GM18870 (cell line): ENCODE results near the gene SETD4.
"Not testable (repeated sequence)": the region's sequence is repeated elsewhere in the genome, so short reads cannot be mapped to it uniquely, and the experiment has no call there.

Experiments used
- ATAC-seq: cut with Tn5 transposase; IDR thresholded peaks from one replicate; pipeline ENCODE4 v1.9.1; 2021; ENCODE audit warnings: moderate library complexity; ENCODE audit not compliant: unreplicated experiment

Gene SETD4, protein sequence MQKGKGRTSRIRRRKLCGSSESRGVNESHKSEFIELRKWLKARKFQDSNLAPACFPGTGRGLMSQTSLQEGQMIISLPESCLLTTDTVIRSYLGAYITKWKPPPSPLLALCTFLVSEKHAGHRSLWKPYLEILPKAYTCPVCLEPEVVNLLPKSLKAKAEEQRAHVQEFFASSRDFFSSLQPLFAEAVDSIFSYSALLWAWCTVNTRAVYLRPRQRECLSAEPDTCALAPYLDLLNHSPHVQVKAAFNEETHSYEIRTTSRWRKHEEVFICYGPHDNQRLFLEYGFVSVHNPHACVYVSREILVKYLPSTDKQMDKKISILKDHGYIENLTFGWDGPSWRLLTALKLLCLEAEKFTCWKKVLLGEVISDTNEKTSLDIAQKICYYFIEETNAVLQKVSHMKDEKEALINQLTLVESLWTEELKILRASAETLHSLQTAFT

DNA sequence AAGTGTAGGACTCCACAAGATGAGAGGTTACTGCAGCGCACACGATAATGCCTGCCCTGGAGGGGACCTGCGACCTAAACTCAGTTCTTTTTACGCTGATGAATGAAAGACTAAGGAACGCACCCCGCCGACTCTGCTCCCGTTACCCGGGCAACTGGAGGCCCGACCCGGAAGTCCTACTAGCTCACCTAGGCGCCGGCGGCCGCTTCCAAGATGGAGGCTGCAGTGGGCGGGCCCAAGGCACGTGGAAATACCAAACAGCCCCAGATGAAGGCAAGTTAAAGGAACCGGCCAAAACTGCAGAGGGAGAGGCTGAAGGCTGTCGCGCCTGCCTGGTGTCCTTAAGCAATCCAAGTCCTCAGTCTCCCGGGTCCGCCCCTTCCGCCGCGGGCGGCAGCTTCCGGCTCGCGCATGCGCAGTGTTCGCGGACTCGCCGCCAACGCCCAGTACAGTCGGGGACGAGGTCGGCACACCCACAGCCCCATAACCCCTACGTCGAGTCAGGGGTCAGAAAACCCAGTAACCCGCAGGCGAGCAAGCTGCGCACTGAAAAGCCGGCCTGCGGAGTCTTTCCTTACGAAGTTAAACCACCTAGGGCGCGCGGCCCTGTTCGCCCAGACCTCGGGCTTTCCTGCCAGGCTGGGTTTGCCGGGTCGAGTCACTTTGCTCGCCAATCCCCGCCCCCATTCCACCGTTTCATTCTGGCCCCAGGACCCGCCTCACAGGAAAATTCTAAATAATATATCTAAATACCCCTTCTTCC lies at the start of gene SETD4:
Gene SETD4, minus strand, starts transcription at position 368 of the 763 bp plus-strand sequence. CDS start 1,638 bp downstream, outside the sequence.
- ATAC-seq = peak; percentile 78

DNA sequence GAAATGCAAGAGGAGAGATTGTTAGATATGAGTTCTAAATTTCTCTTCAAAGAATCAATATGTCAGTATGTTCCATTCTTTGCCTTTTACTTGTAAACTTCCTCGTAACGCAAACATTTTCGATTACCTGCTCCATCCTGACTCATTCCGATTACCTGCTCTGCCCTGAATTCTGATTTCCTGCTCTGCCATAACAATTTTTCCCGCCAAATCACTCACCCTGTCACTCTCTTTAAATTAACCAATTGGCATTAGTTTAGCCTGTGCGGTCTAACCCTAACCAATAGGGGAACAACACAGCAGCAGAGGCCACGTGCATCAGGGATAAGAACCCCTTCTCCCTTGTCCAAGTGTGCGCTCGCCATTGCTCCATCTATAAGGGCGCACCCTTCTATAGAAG lies 49.5 kb upstream of the SETD4 start:
- ATAC-seq = no peak

- no peak for ATAC-seq
Observed at GRCh38 chr21:36105327-36105842, 45.1 kb upstream of the SETD4 start.

DNA sequence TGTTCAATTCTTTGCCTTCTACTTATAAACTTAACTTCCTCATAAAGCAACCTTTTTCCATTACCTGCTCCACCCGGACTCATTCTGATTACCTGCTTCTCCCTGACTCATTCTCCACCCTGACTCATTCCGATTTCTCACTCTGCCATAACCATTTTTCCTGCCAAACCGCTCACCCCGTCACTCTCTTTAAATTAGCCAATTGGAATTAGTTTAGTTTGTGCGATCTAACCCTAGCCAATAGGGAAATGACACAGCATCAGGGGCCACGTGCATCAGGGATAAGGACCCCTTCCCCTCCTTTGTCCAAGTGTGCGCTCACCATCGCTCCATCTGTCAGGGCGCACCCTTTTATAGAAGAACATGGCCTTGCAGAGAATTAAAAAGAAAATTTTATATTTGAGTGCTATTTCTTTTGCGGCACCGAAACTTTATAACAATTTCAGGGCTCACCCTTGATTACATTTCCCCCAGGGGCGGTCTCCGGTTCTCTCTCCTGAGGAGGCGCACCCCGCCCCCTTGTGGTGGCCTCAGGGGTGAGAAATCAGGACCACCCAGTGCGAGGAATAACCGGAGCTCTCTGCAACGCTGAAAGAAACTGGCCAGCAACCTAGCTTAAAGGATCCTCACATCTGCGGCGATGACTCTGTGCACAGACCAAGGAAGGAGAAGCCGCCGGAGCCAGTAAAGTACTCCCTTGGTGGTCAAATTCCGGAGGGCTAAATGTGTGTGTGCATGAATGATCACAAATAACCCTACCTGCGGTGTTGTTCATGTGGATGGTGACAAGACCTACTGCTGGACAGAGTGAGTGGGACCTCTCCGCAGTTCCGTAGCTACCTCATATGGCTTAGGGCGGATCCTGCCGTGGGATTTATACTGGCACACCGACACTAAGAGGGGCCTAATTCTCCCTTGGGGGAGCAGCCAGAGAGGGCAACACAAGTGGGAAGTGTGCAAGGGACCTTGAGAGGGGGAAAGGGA lies 44.3 kb upstream of the SETD4 start:
- ATAC-seq = no peak

- ATAC-seq = no peak
Observed at GRCh38 chr21:36103434-36103833, 43.1 kb upstream of the SETD4 start.

DNA sequence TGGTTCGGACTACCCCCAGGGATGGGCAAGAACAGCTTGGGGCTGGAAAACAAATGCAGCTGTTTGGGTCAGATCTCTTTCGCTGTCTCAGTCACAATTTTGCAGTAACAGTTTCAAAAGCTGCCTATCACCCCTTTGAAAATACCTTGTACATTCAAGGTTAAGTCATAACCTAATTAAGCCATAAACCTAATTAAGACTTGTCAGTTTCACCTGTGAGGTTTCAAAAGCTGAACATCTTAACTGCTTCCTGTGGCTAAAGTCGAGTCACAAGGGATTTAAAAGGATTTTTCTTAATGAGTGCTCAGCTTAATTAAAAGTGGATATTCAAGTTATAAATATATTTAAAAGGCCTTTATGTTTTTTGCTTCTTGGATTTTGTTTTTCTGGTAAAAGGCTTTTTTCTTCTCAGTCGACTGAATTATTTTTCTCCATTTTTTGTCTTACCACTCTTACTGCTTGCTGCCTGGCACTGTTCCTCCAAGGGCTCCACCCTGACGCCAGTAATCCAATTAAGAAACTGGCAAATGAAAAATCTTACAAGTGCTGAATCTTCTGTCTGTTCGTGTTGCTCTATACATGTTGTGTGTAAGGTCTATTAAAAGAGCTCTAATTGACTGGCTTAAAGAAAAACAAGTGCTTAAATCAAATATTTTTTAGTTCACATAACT lies 40.8 kb upstream of the SETD4 start:
- ATAC-seq = no peak

DNA sequence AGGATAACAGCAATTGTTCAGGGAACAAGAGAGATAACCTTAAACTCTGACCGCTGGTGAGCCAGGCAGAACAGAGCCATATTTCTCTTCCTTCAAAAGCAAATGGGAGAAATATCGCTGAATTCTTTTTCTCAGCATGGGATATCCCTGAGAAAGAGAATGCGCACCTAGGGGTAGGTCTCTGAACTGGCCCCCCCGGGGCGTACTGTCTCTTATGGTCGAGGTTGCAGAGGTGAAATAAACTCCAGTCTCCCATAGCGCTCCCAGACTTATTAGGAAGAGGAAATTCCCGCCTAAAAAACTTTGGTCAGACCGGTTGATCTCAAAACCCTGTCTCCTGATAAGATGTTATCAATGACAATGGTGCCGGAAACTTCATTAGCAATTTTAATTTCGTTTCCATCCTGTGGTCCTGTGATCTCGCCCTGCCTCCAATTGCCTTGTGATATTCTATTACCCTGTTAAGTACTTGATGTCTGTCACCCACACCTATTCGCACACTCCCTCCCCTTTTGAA lies 39.4 kb upstream of the SETD4 start:
- not testable (repeated sequence) for ATAC-seq

- ATAC-seq = no peak
Observed at GRCh38 chr21:36099000-36099399, 38.7 kb upstream of the SETD4 start.

- no peak for ATAC-seq
Observed at GRCh38 chr21:36098182-36098532, 37.8 kb upstream of the SETD4 start.

DNA sequence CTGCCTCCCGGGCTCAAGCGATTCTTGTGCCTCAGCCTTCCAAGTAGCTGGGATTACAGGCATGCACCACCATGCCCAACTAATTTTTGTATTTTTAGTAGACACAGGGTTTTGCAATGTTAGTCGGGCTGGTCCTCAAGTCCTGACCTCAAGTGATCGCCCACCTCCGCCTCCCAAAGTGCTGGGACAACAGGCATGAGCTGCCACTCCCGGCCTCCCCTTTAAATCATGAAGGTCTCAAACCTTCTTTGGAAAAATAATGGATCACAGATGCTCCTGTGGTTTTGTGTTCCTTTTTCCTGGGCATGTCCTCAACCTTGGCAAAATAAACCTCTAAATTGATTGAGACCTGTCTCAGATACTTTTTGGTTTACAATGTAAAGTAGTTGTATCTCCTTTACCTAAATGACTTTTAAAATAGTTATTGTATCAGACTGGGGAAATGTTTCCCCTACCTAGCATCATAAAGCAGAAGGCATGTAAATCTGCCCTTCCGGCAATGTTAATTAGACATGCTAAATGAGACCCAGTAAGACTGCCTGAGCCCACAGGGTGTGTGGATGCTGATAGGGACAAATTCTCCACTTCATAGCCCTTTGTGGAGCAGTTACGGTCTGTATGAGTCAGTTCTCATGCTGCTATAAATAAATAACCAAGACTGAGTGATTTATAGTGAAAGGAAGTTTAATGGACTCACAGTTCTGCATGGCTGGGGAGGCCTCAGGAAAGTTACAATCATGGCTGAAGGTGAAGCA lies 37.3 kb upstream of the SETD4 start:
- ATAC-seq = peak; percentile 55

DNA sequence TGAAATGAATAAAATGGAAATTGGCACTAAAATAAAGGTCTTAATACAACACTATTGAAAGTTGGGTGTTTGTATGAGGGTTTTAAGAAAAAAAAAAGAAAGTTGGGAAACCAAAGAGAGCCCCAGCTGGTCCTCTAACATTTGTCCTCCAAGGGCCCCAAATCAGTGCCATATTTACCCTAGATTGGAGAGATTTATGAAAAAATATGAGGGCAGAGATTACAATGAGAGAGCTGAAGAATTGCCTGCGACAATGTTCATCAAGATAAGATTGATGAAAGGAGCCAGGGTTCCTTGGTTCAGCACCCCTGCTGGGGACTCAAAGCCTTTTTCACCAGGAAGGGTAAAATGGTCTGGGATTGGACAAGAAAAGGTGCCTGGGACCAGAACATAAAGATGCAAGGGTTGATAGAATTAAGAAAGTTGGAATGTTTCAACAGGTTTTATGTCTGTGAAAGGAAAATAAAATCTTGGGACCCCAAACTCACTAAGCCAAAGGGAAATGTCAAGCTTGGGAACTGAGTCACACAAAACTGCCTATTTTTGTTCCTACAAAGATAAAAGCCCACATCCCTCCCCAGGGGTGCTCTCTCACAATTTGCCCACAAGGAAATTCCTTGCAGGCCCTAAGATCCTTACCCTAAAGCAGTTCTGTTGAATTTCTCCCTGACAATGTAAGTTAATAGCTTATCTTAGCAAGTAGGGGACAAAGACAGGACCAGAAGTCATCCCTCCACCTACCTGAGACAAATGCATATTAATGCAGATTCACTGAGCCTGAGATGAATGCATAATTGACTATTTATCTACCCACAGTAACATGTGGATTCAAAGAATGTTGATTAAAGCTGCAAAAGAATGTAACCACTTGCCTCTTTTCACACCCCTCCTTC lies 36.3 kb upstream of the SETD4 start:
- ATAC-seq = no peak

- ATAC-seq = no peak
Observed at GRCh38 chr21:36093512-36093911, 33.2 kb upstream of the SETD4 start.

DNA sequence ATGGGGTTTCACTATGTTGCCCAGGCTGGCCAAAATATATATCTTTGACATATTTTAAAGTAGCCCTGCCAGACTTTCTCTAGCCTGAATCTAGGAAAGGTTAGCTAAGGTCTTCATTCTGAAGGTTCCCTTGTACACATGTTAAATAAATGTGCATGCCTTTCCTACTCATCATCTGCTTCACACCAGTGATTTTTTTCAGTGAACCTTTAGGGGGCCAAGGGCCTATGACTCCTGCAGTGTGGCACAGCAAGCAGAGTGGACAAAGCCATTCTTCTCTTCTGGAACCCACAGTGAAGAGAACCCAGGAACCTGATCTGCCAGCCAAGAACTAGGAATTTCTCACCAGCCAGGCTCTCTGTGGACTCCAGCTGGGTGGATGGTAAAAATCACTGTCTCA lies 32.4 kb upstream of the SETD4 start:
- no peak for ATAC-seq

DNA sequence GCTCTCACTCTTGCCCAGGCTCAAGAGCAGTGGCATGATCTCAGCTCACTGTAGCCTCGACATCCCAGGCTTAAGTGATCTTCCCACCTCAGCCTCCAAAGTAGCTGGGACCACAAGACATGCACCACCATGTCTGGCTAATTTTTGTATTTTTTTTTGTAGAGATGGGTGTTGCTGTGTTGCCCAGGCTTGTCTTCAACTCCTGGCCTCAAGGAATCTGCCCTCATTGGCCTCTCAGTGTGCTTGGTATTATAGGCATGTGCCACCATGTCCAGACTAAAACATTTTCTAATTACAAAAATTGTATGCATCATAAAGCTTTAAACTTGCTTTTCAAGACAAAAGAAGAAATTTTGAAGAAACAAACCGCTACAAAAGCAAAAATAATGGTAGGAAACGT lies 29.6 kb upstream of the SETD4 start:
- ATAC-seq = no peak

DNA sequence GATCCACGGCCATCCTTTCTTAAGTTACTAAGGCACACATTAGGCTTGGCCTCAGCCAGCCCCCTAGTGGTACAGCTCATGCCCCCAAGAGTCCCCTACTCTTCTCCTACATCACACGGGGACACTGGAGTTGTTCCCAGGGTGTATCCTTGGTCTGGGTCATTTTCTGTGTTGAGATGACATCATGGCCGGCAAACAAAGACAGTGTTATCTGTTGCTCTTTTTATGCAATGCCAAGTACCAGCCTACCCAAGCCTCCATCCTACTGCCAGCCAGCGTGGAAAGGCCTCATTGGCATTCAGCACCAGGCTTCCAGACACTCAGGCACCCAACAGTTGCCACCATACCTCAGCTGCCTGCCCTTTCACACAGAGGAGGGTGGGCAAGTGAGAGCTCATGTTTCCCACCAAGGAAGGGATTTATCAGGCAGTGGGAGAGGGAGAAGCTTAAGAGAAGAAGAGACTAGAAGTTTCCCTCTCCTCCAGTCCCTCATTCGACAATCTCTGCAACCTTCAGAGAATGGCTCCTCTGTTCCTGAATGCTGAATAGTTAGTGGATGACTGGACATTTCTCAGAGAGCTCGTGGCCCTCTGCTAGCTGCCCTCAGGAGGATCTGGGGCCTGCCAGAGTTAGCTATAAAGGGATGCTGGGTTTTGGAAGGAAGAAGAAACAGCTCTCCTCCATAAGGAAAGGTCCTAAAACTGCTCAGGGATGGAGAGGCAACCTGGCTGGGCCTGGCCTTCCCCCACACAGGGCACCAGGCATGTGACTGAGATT lies 27.2 kb upstream of the SETD4 start:
- no peak for ATAC-seq

GRCh38 chr21:36082237-36082664 lies 21.9 kb upstream of the SETD4 start:
- no peak for ATAC-seq

GRCh38 chr21:36080386-36080785 lies 20.1 kb upstream of the SETD4 start:
- ATAC-seq = no peak

- no peak for ATAC-seq
Observed at GRCh38 chr21:36079671-36080070, 19.3 kb upstream of the SETD4 start.
